HCT116 (cell line): ENCODE results near the gene C2orf76. TPM values are rescaled to one million over a fixed set of nuclear protein-coding genes. Genes with fewer than 3 reads are reported as not detected.

Source experiments
- ATAC-seq: fragments of 200-7000 bp; cut with Tn5 transposase; 2 replicates; pipeline ENCODE4 v1.9.1; 2020; ENCODE audit warnings: mild to moderate bottlenecking, moderate library complexity
- BruUV-seq: library from RNA; stranded (reverse); fragments of 400-500 nt; replicated peaks from 2 replicates; lab custom pipeline; 2021; lab: Mats Ljungman, UMichigan
- CTCF ChIA-PET: fragments of 300-600 bp; sonication (Branson Sonifier 250); formaldehyde crosslinking; loops from one replicate; lab custom pipeline; 2021; ENCODE audit warnings: antibody characterized with exemption; lab: Charles Lee
- POLR2A ChIA-PET: fragments of 300-600, 350-600 bp; sonication (Branson Sonifier 250); formaldehyde crosslinking; loops from one replicate; lab custom pipeline; 2021; ENCODE audit warnings: antibody characterized with exemption; lab: Charles Lee
- RAD21 ChIA-PET, 2 experiments: fragments of 300-600 bp; sonication (Branson Sonifier 250); formaldehyde crosslinking; loops; one replicate each; lab custom pipeline; 2023; ENCODE audit warnings: low total read pairs in 2 of 2; ENCODE audit not compliant: uncharacterized antibody in 2 of 2, unreplicated experiment in 2 of 2, low non-redundant PET in 1 of 2; lab: Charles Lee
- DNase-seq: peaks from one replicate; pipeline ENCODE4 v3.0.0-alpha.2; 2010; ENCODE audit warnings: low read depth, low spot score
- H2AFZ ChIP-seq: fragments of 200-600 bp; shearing (Covaris generic), sonication (generic); 2 replicates; pipeline ENCODE4 v1.6.1; 2017; ENCODE audit warnings: low read depth, mixed run types, mixed read lengths, antibody characterized with exemption, low read length; ENCODE audit not compliant: poor library complexity, severe bottlenecking
- H3K27ac ChIP-seq: 2 replicates; pipeline ENCODE4 v1.5.1; 2012; ENCODE audit warnings: low read depth, low read length
- H3K27me3 ChIP-seq: fragments of 200-600 bp; sonication (generic); 2 replicates; pipeline ENCODE4 v1.6.1; 2016; ENCODE audit warnings: mixed run types, low read length, mixed read lengths; ENCODE audit not compliant: insufficient read depth
- H3K36me3 ChIP-seq, 2 experiments: fragments of 200-500 bp in 1 of 2; fragments of 200-600 bp in 1 of 2; sonication (Bioruptor generic) in 1 of 2; sonication (generic) in 1 of 2; 2 replicates each; pipeline versions ENCODE4 v1.5.1 to v1.6.1; 2014 to 2016; ENCODE audit warnings: low read length in 2 of 2, inconsistent platforms in 1 of 2, mixed read lengths in 1 of 2, mixed run types in 1 of 2; ENCODE audit not compliant: insufficient read depth in 2 of 2, control insufficient read depth in 1 of 2
- H3K4me1 ChIP-seq, 2 experiments: fragments of 200-600 bp in 1 of 2; sonication (generic) in 1 of 2; 2 replicates each; pipeline versions ENCODE4 v1.5.1 to v1.6.1; 2012 to 2017; ENCODE audit warnings: low read length in 2 of 2, inconsistent platforms in 1 of 2, mild to moderate bottlenecking in 1 of 2, mixed read lengths in 1 of 2, mixed run types in 1 of 2, moderate library complexity in 1 of 2; ENCODE audit not compliant: insufficient read depth in 2 of 2, control insufficient read depth in 1 of 2
- H3K4me2 ChIP-seq: fragments of 200-600 bp; sonication (generic); 2 replicates; pipeline ENCODE4 v1.6.1; 2017; ENCODE audit warnings: mixed run types, low read length, mixed read lengths
- H3K4me3 ChIP-seq, 2 experiments: fragments of 200-600 bp in 1 of 2; sonication (generic) in 1 of 2; replicated peaks in 1 of 2; 2 replicates each; pipeline ENCODE4 v1.5.1; 2011 to 2016; ENCODE audit warnings: low read length in 2 of 2, control low read depth in 1 of 2, low read depth in 1 of 2, mild to moderate bottlenecking in 1 of 2, mixed read lengths in 1 of 2, mixed run types in 1 of 2
- H3K79me2 ChIP-seq: fragments of 200-600 bp; sonication (generic); 2 replicates; pipeline ENCODE4 v1.6.1; 2017; ENCODE audit warnings: mild to moderate bottlenecking, mixed run types, low read length, moderate library complexity, mixed read lengths; ENCODE audit not compliant: insufficient read depth
- H3K9ac ChIP-seq: fragments of 200-600 bp; sonication (generic); 2 replicates; pipeline ENCODE4 v1.6.1; 2016; ENCODE audit warnings: low read length, mixed read lengths
- H3K9me2 ChIP-seq: fragments of 200-600 bp; sonication (generic), shearing (Covaris generic); 2 replicates; pipeline ENCODE4 v1.6.1; 2017; ENCODE audit warnings: mixed run types, mild to moderate bottlenecking, moderate library complexity; ENCODE audit not compliant: insufficient read depth
- H3K9me3 ChIP-seq, 2 experiments: fragments of 200-500 bp in 1 of 2; fragments of 200-600 bp in 1 of 2; sonication (Bioruptor generic) in 1 of 2; sonication (generic) in 1 of 2; 2 replicates each; pipeline ENCODE4 v1.6.1; 2014 to 2017; ENCODE audit warnings: low read length in 2 of 2, mixed read lengths in 2 of 2, inconsistent platforms in 1 of 2, low read depth in 1 of 2, mild to moderate bottlenecking in 1 of 2, mixed run types in 1 of 2, moderate library complexity in 1 of 2; ENCODE audit not compliant: control insufficient read depth in 1 of 2, insufficient read depth in 1 of 2
- H4K20me1 ChIP-seq: fragments of 200-600 bp; sonication (generic), shearing (Covaris generic); 2 replicates; pipeline ENCODE4 v1.6.1; 2017; ENCODE audit warnings: mixed run types, mild to moderate bottlenecking, moderate library complexity; ENCODE audit not compliant: insufficient read depth
- CBX3 ChIP-seq: IDR thresholded peaks from 2 replicates; pipeline ENCODE4 v1.6.1; 2012; ENCODE audit warnings: low read depth
- CTCF ChIP-seq, 3 experiments: fragments of 200-600 bp in 1 of 3; sonication (generic) in 1 of 3; IDR thresholded peaks in 2 of 3; conservative IDR thresholded peaks in 1 of 3; 2 replicates each; pipeline ENCODE4 v1.5.1; 2012 to 2017; ENCODE audit warnings: low read depth in 2 of 3, low read length in 2 of 3, antibody characterized with exemption in 1 of 3, borderline replicate concordance in 1 of 3, control low read depth in 1 of 3, mild to moderate bottlenecking in 1 of 3, mixed read lengths in 1 of 3, mixed run types in 1 of 3, moderate library complexity in 1 of 3; ENCODE audit not compliant: insufficient read depth in 1 of 3
- EZH2phosphoT487 ChIP-seq: fragments of 200-600 bp; IDR thresholded peaks from 2 replicates; pipeline ENCODE4 v1.6.1; 2018; ENCODE audit warnings: antibody characterized with exemption, borderline replicate concordance
- POLR2AphosphoS5 ChIP-seq: IDR thresholded peaks from 2 replicates; pipeline ENCODE4 v1.6.1; 2011; ENCODE audit warnings: mild to moderate bottlenecking, low read depth, low read length, moderate library complexity
- SIN3A ChIP-seq: IDR thresholded peaks from 2 replicates; pipeline ENCODE4 v1.6.1; 2012; ENCODE audit warnings: low read depth
- SP1 ChIP-seq: IDR thresholded peaks from 2 replicates; pipeline ENCODE4 v1.6.1; 2012; ENCODE audit warnings: low read depth
- TCF7L2 ChIP-seq: IDR thresholded peaks from 2 replicates; pipeline ENCODE4 v1.7.0; 2011; ENCODE audit warnings: borderline replicate concordance, inconsistent platforms; ENCODE audit not compliant: insufficient read depth, insufficient read length; ENCODE audit errors: extremely low read depth
- ZFX ChIP-seq: fragments of 450-650 bp; IDR thresholded peaks from 2 replicates; pipeline ENCODE4 v1.6.1; 2017
- ZNF274 ChIP-seq: fragments of 200-500 bp; sonication (Bioruptor generic); IDR thresholded peaks from 2 replicates; pipeline ENCODE4 v1.6.1; 2014; ENCODE audit warnings: mild to moderate bottlenecking, low read depth, low read length, inconsistent platforms
- intact Hi-C: fragments of 100-400 bp; cut with micrococcal nuclease; formaldehyde crosslinking; loops from 2 replicates; pipeline ENCODE4 v1.10.0; 2022
- total RNA-seq: library from RNA; stranded (reverse); gene quantifications from one replicate; pipeline ENCODE4 v1.2.1, GENCODE V29; 2021; ENCODE audit not compliant: unreplicated experiment
- TF ChIP-seq, protein P1 (sequence below): IDR thresholded peaks from 2 replicates; pipeline ENCODE4 v1.6.1; 2012; ENCODE audit warnings: low read depth
- TF ChIP-seq, protein P2 (sequence below): IDR thresholded peaks from 2 replicates; pipeline ENCODE4 v1.6.1; 2012
- TF ChIP-seq, protein P3 (sequence below): IDR thresholded peaks from 2 replicates; pipeline ENCODE4 v1.6.1; 2011; ENCODE audit warnings: mild to moderate bottlenecking, low read length, moderate library complexity; ENCODE audit not compliant: insufficient replicate concordance; ENCODE audit errors: extremely low read depth

Gene C2orf76
- total RNA-seq, 1 experiment from 2014 or later: 10.5 TPM

GRCh38 chr2:119377294-119377992, 10.8 kb upstream of the C2orf76 start:
- CTCF ChIA-PET: no interaction called here
- intact Hi-C loops: no loop called here

More at GRCh38 chr2:119377294-119377992, 10.8 kb upstream of the C2orf76 start:
- ATAC-seq: no peak
- POLR2A ChIA-PET: interaction anchor here (1.2 kb wide), 1 partner anchor 11 kb away, joined by 6 read pairs; the partner anchor contains the start of genes C2orf76 and DBI
- Histone ChIP-seq H2AFZ (no peak overlapping the region), H3K4me1 (no peaks in the 10 kb centered on the region), H3K27me3 (no peaks in the 10 kb centered on the region), H3K9ac (no peak overlapping the region), H4K20me1 (no peaks in the 10 kb centered on the region), H3K4me2 (no peak overlapping the region), H3K36me3 (peaks cover 8 to 12% of the 10 kb centered on the region in 2 experiments), H3K9me2 (no peaks in the 10 kb centered on the region), H3K79me2 (no peaks in the 10 kb centered on the region), H3K9me3 (no peaks in the 10 kb centered on the region), H3K4me3 (no peak overlapping the region), H3K27ac (no peak overlapping the region)
- DNase-seq: no peak
- no TSS peak for BruUV-seq
- RAD21 ChIA-PET: no interaction called here
- TF ChIP-seq SIN3A (no peak), POLR2AphosphoS5 (no peak), TCF7L2 (no peak), ZFX (no peak), SP1 (no peak), CBX3 (no peak), EZH2phosphoT487 (no peak), ZNF274 (no peak), CTCF (IDR thresholded peaks at IDR 0.05 in 2 of 3, conservative IDR thresholded peaks at IDR 0.05 in 1 of 3; ENCODE audit: borderline replicate concordance in 1 of 3, insufficient read depth in 1 of 3, low read depth in 2 of 3, low read length in 2 of 3) (no peak)
- TF ChIP-seq, protein P1, sequence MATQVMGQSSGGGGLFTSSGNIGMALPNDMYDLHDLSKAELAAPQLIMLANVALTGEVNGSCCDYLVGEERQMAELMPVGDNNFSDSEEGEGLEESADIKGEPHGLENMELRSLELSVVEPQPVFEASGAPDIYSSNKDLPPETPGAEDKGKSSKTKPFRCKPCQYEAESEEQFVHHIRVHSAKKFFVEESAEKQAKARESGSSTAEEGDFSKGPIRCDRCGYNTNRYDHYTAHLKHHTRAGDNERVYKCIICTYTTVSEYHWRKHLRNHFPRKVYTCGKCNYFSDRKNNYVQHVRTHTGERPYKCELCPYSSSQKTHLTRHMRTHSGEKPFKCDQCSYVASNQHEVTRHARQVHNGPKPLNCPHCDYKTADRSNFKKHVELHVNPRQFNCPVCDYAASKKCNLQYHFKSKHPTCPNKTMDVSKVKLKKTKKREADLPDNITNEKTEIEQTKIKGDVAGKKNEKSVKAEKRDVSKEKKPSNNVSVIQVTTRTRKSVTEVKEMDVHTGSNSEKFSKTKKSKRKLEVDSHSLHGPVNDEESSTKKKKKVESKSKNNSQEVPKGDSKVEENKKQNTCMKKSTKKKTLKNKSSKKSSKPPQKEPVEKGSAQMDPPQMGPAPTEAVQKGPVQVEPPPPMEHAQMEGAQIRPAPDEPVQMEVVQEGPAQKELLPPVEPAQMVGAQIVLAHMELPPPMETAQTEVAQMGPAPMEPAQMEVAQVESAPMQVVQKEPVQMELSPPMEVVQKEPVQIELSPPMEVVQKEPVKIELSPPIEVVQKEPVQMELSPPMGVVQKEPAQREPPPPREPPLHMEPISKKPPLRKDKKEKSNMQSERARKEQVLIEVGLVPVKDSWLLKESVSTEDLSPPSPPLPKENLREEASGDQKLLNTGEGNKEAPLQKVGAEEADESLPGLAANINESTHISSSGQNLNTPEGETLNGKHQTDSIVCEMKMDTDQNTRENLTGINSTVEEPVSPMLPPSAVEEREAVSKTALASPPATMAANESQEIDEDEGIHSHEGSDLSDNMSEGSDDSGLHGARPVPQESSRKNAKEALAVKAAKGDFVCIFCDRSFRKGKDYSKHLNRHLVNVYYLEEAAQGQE: no peak
- TF ChIP-seq, protein P2, sequence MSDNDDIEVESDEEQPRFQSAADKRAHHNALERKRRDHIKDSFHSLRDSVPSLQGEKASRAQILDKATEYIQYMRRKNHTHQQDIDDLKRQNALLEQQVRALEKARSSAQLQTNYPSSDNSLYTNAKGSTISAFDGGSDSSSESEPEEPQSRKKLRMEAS: no peak
- TF ChIP-seq, protein P3, sequence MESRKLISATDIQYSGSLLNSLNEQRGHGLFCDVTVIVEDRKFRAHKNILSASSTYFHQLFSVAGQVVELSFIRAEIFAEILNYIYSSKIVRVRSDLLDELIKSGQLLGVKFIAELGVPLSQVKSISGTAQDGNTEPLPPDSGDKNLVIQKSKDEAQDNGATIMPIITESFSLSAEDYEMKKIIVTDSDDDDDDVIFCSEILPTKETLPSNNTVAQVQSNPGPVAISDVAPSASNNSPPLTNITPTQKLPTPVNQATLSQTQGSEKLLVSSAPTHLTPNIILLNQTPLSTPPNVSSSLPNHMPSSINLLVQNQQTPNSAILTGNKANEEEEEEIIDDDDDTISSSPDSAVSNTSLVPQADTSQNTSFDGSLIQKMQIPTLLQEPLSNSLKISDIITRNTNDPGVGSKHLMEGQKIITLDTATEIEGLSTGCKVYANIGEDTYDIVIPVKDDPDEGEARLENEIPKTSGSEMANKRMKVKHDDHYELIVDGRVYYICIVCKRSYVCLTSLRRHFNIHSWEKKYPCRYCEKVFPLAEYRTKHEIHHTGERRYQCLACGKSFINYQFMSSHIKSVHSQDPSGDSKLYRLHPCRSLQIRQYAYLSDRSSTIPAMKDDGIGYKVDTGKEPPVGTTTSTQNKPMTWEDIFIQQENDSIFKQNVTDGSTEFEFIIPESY: no peak
- TF ChIP-seq, all 23 proteins: peak for 0
